OCI-LY1 (cell line): ENCODE measurements around the gene RRAS.

Experiments
- H2AFZ ChIP-seq: fragments of 200-600 bp; sonication (generic), shearing (Covaris generic); 2 replicates; pipeline ENCODE4 v1.6.0; 2014; ENCODE audit warnings: antibody characterized with exemption, mild to moderate bottlenecking, low read length
- H3F3A ChIP-seq: fragments of 200-600 bp; sonication (generic), shearing (Covaris generic); 2 replicates; pipeline ENCODE4 v1.6.0; 2014; ENCODE audit warnings: mild to moderate bottlenecking, antibody characterized with exemption, low read length, moderate library complexity; ENCODE audit not compliant: insufficient read depth
- H3K27ac ChIP-seq: fragments of 200-600 bp; sonication (generic); 2 replicates; pipeline ENCODE4 v1.5.1; 2014; ENCODE audit warnings: low read length, mixed run types, mild to moderate bottlenecking, low read depth; ENCODE audit not compliant: poor library complexity, severe bottlenecking
- H3K27me3 ChIP-seq: fragments of 200-600 bp; sonication (generic); 2 replicates; pipeline ENCODE4 v1.6.0; 2014; ENCODE audit warnings: antibody characterized with exemption, mild to moderate bottlenecking, low read length, moderate library complexity; ENCODE audit not compliant: insufficient read depth
- H3K36me3 ChIP-seq: fragments of 200-600 bp; sonication (generic); 2 replicates; pipeline ENCODE4 v1.6.1; 2014; ENCODE audit warnings: mild to moderate bottlenecking, antibody characterized with exemption, low read length, moderate library complexity, mixed read lengths; ENCODE audit not compliant: insufficient read depth
- H3K4me1 ChIP-seq: fragments of 200-600 bp; sonication (generic); 2 replicates; pipeline ENCODE4 v1.5.1; 2014; ENCODE audit warnings: mild to moderate bottlenecking, low read length, moderate library complexity; ENCODE audit not compliant: insufficient read depth, severe bottlenecking
- H3K4me2 ChIP-seq: fragments of 200-600 bp; sonication (generic), shearing (Covaris generic); 2 replicates; pipeline ENCODE4 v1.6.1; 2014; ENCODE audit warnings: low read length
- H3K4me3 ChIP-seq: fragments of 200-600 bp; sonication (generic); 2 replicates; pipeline ENCODE4 v1.5.1; 2014; ENCODE audit warnings: low read length, low read depth, mild to moderate bottlenecking, mixed read lengths; ENCODE audit not compliant: poor library complexity, severe bottlenecking
- H3K79me2 ChIP-seq: fragments of 200-600 bp; shearing (Covaris generic); 2 replicates; pipeline ENCODE4 v1.6.1; 2016; ENCODE audit warnings: mixed run types, low read length, mixed read lengths; ENCODE audit not compliant: insufficient read depth
- H3K9ac ChIP-seq: fragments of 200-600 bp; sonication (generic), shearing (Covaris generic); 2 replicates; pipeline ENCODE4 v1.6.1; 2014; ENCODE audit warnings: mild to moderate bottlenecking, low read length, mixed read lengths
- H3K9me2 ChIP-seq: fragments of 200-600 bp; sonication (generic), shearing (Covaris generic); 2 replicates; pipeline ENCODE4 v1.6.1; 2014; ENCODE audit warnings: low read depth, mild to moderate bottlenecking, low read length, mixed read lengths
- H3K9me3 ChIP-seq: fragments of 200-600 bp; shearing (Covaris generic); 2 replicates; pipeline ENCODE4 v1.6.1; 2014; ENCODE audit warnings: low read length, mixed read lengths
- H4K20me1 ChIP-seq: fragments of 200-600 bp; sonication (generic), shearing (Covaris generic); 2 replicates; pipeline ENCODE4 v1.6.0; 2016; ENCODE audit warnings: mild to moderate bottlenecking, low read length; ENCODE audit not compliant: insufficient read depth
- EZH2 ChIP-seq: fragments of 200-600 bp; sonication (generic), shearing (Covaris generic); IDR thresholded peaks from 2 replicates; pipeline ENCODE4 v1.8.0; 2017; ENCODE audit warnings: borderline replicate concordance, mixed run types, mild to moderate bottlenecking, antibody characterized with exemption, low read length, moderate library complexity, mixed read lengths
- TF ChIP-seq, protein P1 (sequence below): fragments of 200-600 bp; sonication (generic), shearing (Covaris generic); IDR thresholded peaks from 2 replicates; pipeline ENCODE4 v1.5.1; 2017; ENCODE audit warnings: mild to moderate bottlenecking, antibody characterized with exemption, low read length, moderate library complexity, mixed read lengths

The RRAS gene

DNA sequence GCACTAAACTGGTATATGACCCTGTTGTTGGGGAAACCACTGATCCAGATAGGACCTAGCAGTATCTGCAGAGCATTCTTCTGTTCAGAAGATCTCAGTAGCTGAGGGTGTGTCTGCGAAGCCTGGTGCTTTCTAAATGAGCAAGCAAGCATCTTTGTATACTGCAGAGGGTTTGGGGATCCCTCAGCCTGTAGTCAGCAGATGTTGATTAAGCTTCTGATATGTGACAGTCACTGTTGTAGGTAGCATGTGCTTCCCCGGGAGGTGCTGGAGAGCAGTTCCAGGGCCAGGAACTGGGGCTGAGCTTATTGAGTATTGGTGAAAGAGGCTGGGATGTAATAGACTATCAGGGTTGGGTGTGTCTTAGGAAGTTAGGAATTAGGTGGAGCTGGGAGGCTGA is 3.5 kb upstream of the RRAS start:
- Histone ChIP-seq H3F3A (no peaks in the 10 kb centered on the region), H3K79me2 (peaks cover 25% of the 10 kb centered on the region), H3K9me2 (no peaks in the 10 kb centered on the region), H3K9me3 (no peaks in the 10 kb centered on the region), H3K4me2 (peak overlapping the region; percentile 94), H3K36me3 (peaks cover 29% of the 10 kb centered on the region; the same call in 1 of the 2 replicates), H3K4me3 (peak overlapping the region; percentile 95), H3K9ac (peak overlapping the region; percentile 95; the same call in 1 of the 2 replicates), H3K27ac (no peak overlapping the region), H2AFZ (no peak overlapping the region), H4K20me1 (no peaks in the 10 kb centered on the region), H3K27me3 (no peaks in the 10 kb centered on the region), H3K4me1 (peaks cover 23% of the 10 kb centered on the region)
- TF ChIP-seq EZH2, result no peak
- TF ChIP-seq, protein P1, sequence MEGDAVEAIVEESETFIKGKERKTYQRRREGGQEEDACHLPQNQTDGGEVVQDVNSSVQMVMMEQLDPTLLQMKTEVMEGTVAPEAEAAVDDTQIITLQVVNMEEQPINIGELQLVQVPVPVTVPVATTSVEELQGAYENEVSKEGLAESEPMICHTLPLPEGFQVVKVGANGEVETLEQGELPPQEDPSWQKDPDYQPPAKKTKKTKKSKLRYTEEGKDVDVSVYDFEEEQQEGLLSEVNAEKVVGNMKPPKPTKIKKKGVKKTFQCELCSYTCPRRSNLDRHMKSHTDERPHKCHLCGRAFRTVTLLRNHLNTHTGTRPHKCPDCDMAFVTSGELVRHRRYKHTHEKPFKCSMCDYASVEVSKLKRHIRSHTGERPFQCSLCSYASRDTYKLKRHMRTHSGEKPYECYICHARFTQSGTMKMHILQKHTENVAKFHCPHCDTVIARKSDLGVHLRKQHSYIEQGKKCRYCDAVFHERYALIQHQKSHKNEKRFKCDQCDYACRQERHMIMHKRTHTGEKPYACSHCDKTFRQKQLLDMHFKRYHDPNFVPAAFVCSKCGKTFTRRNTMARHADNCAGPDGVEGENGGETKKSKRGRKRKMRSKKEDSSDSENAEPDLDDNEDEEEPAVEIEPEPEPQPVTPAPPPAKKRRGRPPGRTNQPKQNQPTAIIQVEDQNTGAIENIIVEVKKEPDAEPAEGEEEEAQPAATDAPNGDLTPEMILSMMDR, result no peak

DNA sequence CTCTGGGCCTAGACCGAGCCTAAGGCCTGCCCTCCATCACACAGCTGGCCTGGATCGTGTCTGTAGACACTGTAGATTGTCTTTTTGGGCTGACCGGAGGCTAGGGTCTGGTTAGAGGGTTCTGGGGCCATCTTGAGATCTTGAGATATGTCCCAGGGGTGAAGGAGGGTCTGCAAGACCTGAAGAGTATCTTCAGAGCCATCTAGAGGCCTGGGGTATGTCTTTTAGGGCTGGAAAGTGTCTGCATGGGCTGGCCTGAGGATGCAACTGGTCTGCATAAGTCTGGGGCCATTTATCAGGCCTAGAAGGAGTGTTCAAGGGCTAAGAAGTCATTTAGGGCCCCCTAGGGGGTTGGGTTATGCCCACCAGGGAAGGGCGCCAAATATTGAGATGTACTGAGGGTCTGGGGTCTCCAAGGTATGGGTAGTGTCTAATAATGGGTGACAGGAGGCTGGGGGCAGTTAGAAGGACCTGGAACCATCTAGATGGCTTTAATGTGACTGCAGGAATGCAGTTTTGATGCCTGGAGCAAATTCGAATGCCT is 2.6 kb upstream of the RRAS start:
- Histone ChIP-seq H3K4me2 (peak overlapping the region; percentile 94), H3K4me3 (peak overlapping the region; percentile 95), H3K9me2 (no peaks in the 10 kb centered on the region), H3F3A (no peaks in the 10 kb centered on the region), H3K9me3 (no peaks in the 10 kb centered on the region), H3K27me3 (no peaks in the 10 kb centered on the region), H3K27ac (peak overlapping the region; percentile 68), H3K79me2 (peaks cover 25% of the 10 kb centered on the region), H3K36me3 (peaks cover 28% of the 10 kb centered on the region; the same call in 1 of the 2 replicates), H3K9ac (peak overlapping the region; percentile 95), H2AFZ (no peak overlapping the region), H4K20me1 (no peaks in the 10 kb centered on the region), H3K4me1 (peaks cover 23% of the 10 kb centered on the region)
- TF ChIP-seq, protein P1, result peak; percentile 6; the same call in 1 of the 2 replicates
- no peak for TF ChIP-seq EZH2

- Histone ChIP-seq H4K20me1 (no peaks in the 10 kb centered on the region), H3K27ac (peak within 1 kb of the TSS; percentile 92), H3K27me3 (no peaks in the 10 kb centered on the region), H3K9ac (peak within 1 kb of the TSS; percentile 96), H3F3A (no peaks in the 10 kb centered on the region), H3K36me3 (peaks cover 22% of the 10 kb centered on the region; the same call in 1 of the 2 replicates), H3K9me3 (no peaks in the 10 kb centered on the region), H3K4me2 (peak within 1 kb of the TSS; percentile 97), H2AFZ (no peak within 1 kb of the TSS), H3K9me2 (no peaks in the 10 kb centered on the region), H3K4me3 (peak within 1 kb of the TSS; percentile 95), H3K4me1 (peaks cover 23% of the 10 kb centered on the region), H3K79me2 (peaks cover 25% of the 10 kb centered on the region)
- TF ChIP-seq EZH2, result no peak
- TF ChIP-seq, protein P1, result no peak
Observed at GRCh38 chr19:49641688-49642491, 1.9 kb upstream of the RRAS start, which contains the start of gene SCAF1. Gene SCAF1 (plus strand): TSS chr19:49642209. CDS start chr19:49645027, 2,818 bp downstream.
